ENCODE data around the gene SLC36A2.

GRCh38 chr5:151348789-151349188, 1.4 kb upstream of the SLC36A2 start:
- TF ChIP-seq, protein P1, sequence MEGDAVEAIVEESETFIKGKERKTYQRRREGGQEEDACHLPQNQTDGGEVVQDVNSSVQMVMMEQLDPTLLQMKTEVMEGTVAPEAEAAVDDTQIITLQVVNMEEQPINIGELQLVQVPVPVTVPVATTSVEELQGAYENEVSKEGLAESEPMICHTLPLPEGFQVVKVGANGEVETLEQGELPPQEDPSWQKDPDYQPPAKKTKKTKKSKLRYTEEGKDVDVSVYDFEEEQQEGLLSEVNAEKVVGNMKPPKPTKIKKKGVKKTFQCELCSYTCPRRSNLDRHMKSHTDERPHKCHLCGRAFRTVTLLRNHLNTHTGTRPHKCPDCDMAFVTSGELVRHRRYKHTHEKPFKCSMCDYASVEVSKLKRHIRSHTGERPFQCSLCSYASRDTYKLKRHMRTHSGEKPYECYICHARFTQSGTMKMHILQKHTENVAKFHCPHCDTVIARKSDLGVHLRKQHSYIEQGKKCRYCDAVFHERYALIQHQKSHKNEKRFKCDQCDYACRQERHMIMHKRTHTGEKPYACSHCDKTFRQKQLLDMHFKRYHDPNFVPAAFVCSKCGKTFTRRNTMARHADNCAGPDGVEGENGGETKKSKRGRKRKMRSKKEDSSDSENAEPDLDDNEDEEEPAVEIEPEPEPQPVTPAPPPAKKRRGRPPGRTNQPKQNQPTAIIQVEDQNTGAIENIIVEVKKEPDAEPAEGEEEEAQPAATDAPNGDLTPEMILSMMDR (IDR thresholded peaks at IDR 0.05), result no peak
- TF ChIP-seq POLR2A (IDR thresholded peaks at IDR 0.05; ENCODE audit: low read depth), result no peak

Measured in esophagus muscularis mucosa (tissue), 3 donors.